ENCODE results near the gene IQCK.

The IQCK gene

GRCh38 chr16:19718624-19718965 is 524 bp downstream of the IQCK start:
- no peak for DNase-seq (ENCODE audit: low read depth)

GRCh38 chr16:19722269-19722952 is 4.3 kb downstream of the IQCK start:
- no peak for DNase-seq (ENCODE audit: low read depth)

- no peak for DNase-seq (ENCODE audit: low read depth)
These were observed 4.9 kb downstream of the IQCK start for GRCh38 chr16:19722981-19723380.

- DNase-seq (ENCODE audit: low read depth): no peak
These were observed 10.5 kb downstream of the IQCK start for GRCh38 chr16:19728636-19728965.

- DNase-seq (ENCODE audit: low read depth): no peak
These were observed 15.5 kb downstream of the IQCK start for GRCh38 chr16:19733551-19733950.

- DNase-seq (ENCODE audit: low read depth): no peak
These were observed 17.2 kb downstream of the IQCK start for GRCh38 chr16:19735074-19735867.

- DNase-seq (ENCODE audit: low read depth): no peak
These were observed 19.4 kb downstream of the IQCK start for GRCh38 chr16:19737306-19738038.

- DNase-seq (ENCODE audit: low read depth): no peak
These were observed 23.3 kb downstream of the IQCK start for GRCh38 chr16:19741354-19741753.

- DNase-seq (ENCODE audit: low read depth): no peak
These were observed 25.7 kb downstream of the IQCK start for GRCh38 chr16:19743816-19744159.

- no peak for DNase-seq (ENCODE audit: low read depth)
These were observed 26.6 kb downstream of the IQCK start for GRCh38 chr16:19744670-19745069.

- DNase-seq (ENCODE audit: low read depth): no peak
These were observed 27.4 kb downstream of the IQCK start for GRCh38 chr16:19745286-19746010.

GRCh38 chr16:19746561-19746960 is 28.5 kb downstream of the IQCK start:
- DNase-seq (ENCODE audit: low read depth): no peak

- no peak for DNase-seq (ENCODE audit: low read depth)
These were observed 30.5 kb downstream of the IQCK start for GRCh38 chr16:19748389-19749168.

- no peak for DNase-seq (ENCODE audit: low read depth)
These were observed 31.6 kb downstream of the IQCK start for GRCh38 chr16:19749571-19750080.

GRCh38 chr16:19751478-19752385 is 33.7 kb downstream of the IQCK start:
- DNase-seq (ENCODE audit: low read depth): no peak

GRCh38 chr16:19753815-19754643 is 36.0 kb downstream of the IQCK start:
- no peak for DNase-seq (ENCODE audit: low read depth)

GRCh38 chr16:19754644-19755036 is 36.6 kb downstream of the IQCK start:
- no peak for DNase-seq (ENCODE audit: low read depth)

GRCh38 chr16:19755268-19755667 is 37.2 kb downstream of the IQCK start:
- no peak for DNase-seq (ENCODE audit: low read depth)

GRCh38 chr16:19757026-19757425 is 39.0 kb downstream of the IQCK start:
- no peak for DNase-seq (ENCODE audit: low read depth)
